CD14-positive monocyte (primary cell): ENCODE results near the gene TENM3. TPM values are rescaled to one million over a fixed set of nuclear protein-coding genes. Genes with fewer than 3 reads are reported as not detected.

Experiments
- DNase-seq, 3 donors: peaks; one replicate each; pipeline ENCODE4 v3.0.0-alpha.2; 2011 to 2022
- H2AFZ ChIP-seq: 2 replicates; pipeline ENCODE4 v1.6.0; 2012; ENCODE audit warnings: mild to moderate bottlenecking, low read depth, low read length, inconsistent platforms; ENCODE audit not compliant: insufficient read depth, poor library complexity, severe bottlenecking
- H3K27ac ChIP-seq, 2 donors: 1 replicate in 1 of 2; 2 replicates in 1 of 2; pipeline ENCODE4 v1.5.1; 2012 to 2013; ENCODE audit warnings: low read length in 2 of 2, control low read depth in 1 of 2, inconsistent platforms in 1 of 2, low read depth in 1 of 2, mild to moderate bottlenecking in 1 of 2
- H3K27me3 ChIP-seq, 2 donors: one replicate each; pipeline versions ENCODE4 v1.6.0 to v1.6.1; 2011 to 2013; ENCODE audit warnings: low read length in 2 of 2; ENCODE audit not compliant: control insufficient read depth in 2 of 2, insufficient read depth in 2 of 2
- H3K36me3 ChIP-seq, 2 donors: replicated peaks in 1 of 2; 1 replicate in 1 of 2; 2 replicates in 1 of 2; pipeline versions ENCODE4 v1.5.1 to v1.6.1; 2012 to 2013; ENCODE audit warnings: low read length in 2 of 2, control low read depth in 1 of 2, inconsistent platforms in 1 of 2, mild to moderate bottlenecking in 1 of 2; ENCODE audit not compliant: insufficient read depth in 2 of 2, control insufficient read depth in 1 of 2
- H3K4me1 ChIP-seq, 2 donors: 1 replicate in 1 of 2; 2 replicates in 1 of 2; pipeline versions ENCODE4 v1.5.1 to v1.6.1; 2012 to 2013; ENCODE audit warnings: low read length in 2 of 2, control low read depth in 1 of 2, inconsistent platforms in 1 of 2, mild to moderate bottlenecking in 1 of 2, moderate library complexity in 1 of 2; ENCODE audit not compliant: insufficient read depth in 2 of 2, control insufficient read depth in 1 of 2
- H3K4me2 ChIP-seq: replicated peaks from 2 replicates; pipeline ENCODE3; 2012; ENCODE audit warnings: low read length, moderate library complexity, mild to moderate bottlenecking; ENCODE audit not compliant: poor library complexity, severe bottlenecking; ENCODE audit errors: extremely low read depth
- H3K4me3 ChIP-seq, 3 experiments: fragments of 200-600 bp in 1 of 3; sonication (generic) in 1 of 3; replicated peaks in 1 of 3; 1 replicate in 2 of 3; 2 replicates in 1 of 3; pipeline ENCODE4 v1.5.1; 2011 to 2013; ENCODE audit warnings: low read length in 3 of 3, mild to moderate bottlenecking in 3 of 3, control low read depth in 2 of 3, low read depth in 2 of 3, inconsistent platforms in 1 of 3, moderate library complexity in 1 of 3
- H3K79me2 ChIP-seq: 2 replicates; pipeline ENCODE4 v1.6.0; 2012; ENCODE audit warnings: mild to moderate bottlenecking, control low read depth, inconsistent platforms, low read length, moderate library complexity; ENCODE audit not compliant: insufficient read depth
- H3K9ac ChIP-seq: 2 replicates; pipeline ENCODE4 v1.6.0; 2017; ENCODE audit warnings: low read length, mild to moderate bottlenecking; ENCODE audit not compliant: insufficient read depth, poor library complexity, severe bottlenecking
- H3K9me3 ChIP-seq, 2 donors: replicated peaks in 1 of 2; 1 replicate in 1 of 2; 2 replicates in 1 of 2; pipeline versions ENCODE4 v1.5.1 to v1.6.1; 2012 to 2013; ENCODE audit warnings: low read length in 2 of 2, control low read depth in 1 of 2; ENCODE audit not compliant: control insufficient read depth in 1 of 2, insufficient read depth in 1 of 2
- H4K20me1 ChIP-seq: 2 replicates; pipeline ENCODE4 v1.6.0; 2012; ENCODE audit warnings: mild to moderate bottlenecking, low read length, control low read depth, moderate library complexity; ENCODE audit not compliant: insufficient read depth
- H3K27ac Mint-ChIP-seq, 7 donors: one replicate each; pipeline ENCODE4 v1.8.0; 2020; ENCODE audit warnings: mild to moderate bottlenecking in 7 of 7, mixed read lengths in 7 of 7, moderate library complexity in 6 of 7, inconsistent platforms in 2 of 7
- H3K27me3 Mint-ChIP-seq, 3 donors: one replicate each; pipeline ENCODE4 v1.8.0; 2021 to 2022; ENCODE audit warnings: low read depth in 3 of 3, mild to moderate bottlenecking in 3 of 3, mixed read lengths in 3 of 3, moderate library complexity in 3 of 3, inconsistent platforms in 1 of 3
- H3K36me3 Mint-ChIP-seq, 2 donors: one replicate each; pipeline ENCODE4 v1.8.0; 2020; ENCODE audit warnings: mixed read lengths in 2 of 2, inconsistent platforms in 1 of 2, mild to moderate bottlenecking in 1 of 2
- H3K4me1 Mint-ChIP-seq: one replicate; pipeline ENCODE4 v1.8.0; 2020; ENCODE audit warnings: mild to moderate bottlenecking, mixed read lengths
- H3K4me3 Mint-ChIP-seq, 2 donors: one replicate each; pipeline ENCODE4 v1.8.0; 2020; ENCODE audit warnings: mild to moderate bottlenecking in 2 of 2, mixed read lengths in 2 of 2, moderate library complexity in 1 of 2
- H3K9me3 Mint-ChIP-seq, 7 donors: one replicate each; pipeline ENCODE4 v1.8.0; 2020 to 2022; ENCODE audit warnings: mixed read lengths in 7 of 7, mild to moderate bottlenecking in 6 of 7, moderate library complexity in 6 of 7, inconsistent platforms in 2 of 7
- WGBS: methylation state at CpG from one replicate; pipeline ENCODE4 v1.1.5; 2013; ENCODE audit warnings: missing lambda C conversion rate; ENCODE audit not compliant: insufficient coverage; 5-methylcytosine and 5-hydroxymethylcytosine counted together
- intact Hi-C, 2 donors: fragments of 100-400 bp; cut with micrococcal nuclease; formaldehyde crosslinking; loops; one replicate each; pipeline versions ENCODE4 v1.15.0 to v1.15.1; 2023
- polyA plus RNA-seq, 3 donors: library from polyadenylated mRNA; depleted of rRNA in 1 of 3; unstranded in 2 of 3; stranded (reverse) in 1 of 3; fragments of 300-500 nt in 2 of 3; fragments of >200 nt in 1 of 3; fragmentation: Illumina TruSeq in 2 of 3; gene quantifications; 1 replicate in 2 of 3; 2 replicates in 1 of 3; pipeline ENCODE4 v1.2.3, GENCODE V29; 2012 to 2021
- TF ChIP-seq, protein P1 (sequence below): fragments of 200-600 bp; IDR thresholded peaks from one replicate; pipeline ENCODE4 v1.8.0; 2022; ENCODE audit warnings: antibody characterized with exemption, mild to moderate bottlenecking

TENM3 gene
- polyA plus RNA-seq, 3 donors = not detected

DNA sequence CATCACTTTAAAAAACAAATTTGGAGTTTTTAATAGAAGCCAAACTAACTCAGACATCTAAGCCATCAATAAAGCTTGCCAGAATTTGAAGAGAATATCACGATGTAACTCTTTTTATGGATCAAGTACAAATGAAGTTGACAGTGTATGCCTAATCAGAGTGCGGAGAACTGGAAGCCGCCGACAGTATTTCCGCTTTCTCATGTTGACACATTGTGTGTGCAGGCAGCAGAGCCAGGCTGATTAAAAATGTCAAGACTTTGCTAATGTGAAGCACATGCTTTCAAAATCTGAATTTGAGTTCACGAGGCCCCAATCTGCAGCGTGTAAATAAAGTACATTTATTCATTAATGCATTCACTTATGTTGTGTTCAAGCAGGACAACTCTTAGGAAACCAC is 161.2 kb downstream of the TENM3 start:
- H3K27me3 Mint-ChIP-seq = peaks cover 0 to 2% (median 0%) of the 10 kb centered on the region in 3 donors
- Histone ChIP-seq H3K36me3 (no peaks in the 10 kb centered on the region), H2AFZ (no peak overlapping the region), H4K20me1 (no peaks in the 10 kb centered on the region), H3K4me3 (no peak overlapping the region), H3K4me2 (no peak overlapping the region), H3K27me3 (no peaks in the 10 kb centered on the region), H3K4me1 (no peaks in the 10 kb centered on the region), H3K79me2 (no peaks in the 10 kb centered on the region), H3K9me3 (no peaks in the 10 kb centered on the region), H3K9ac (no peak overlapping the region), H3K27ac (no peak overlapping the region)
- TF ChIP-seq, protein P1, sequence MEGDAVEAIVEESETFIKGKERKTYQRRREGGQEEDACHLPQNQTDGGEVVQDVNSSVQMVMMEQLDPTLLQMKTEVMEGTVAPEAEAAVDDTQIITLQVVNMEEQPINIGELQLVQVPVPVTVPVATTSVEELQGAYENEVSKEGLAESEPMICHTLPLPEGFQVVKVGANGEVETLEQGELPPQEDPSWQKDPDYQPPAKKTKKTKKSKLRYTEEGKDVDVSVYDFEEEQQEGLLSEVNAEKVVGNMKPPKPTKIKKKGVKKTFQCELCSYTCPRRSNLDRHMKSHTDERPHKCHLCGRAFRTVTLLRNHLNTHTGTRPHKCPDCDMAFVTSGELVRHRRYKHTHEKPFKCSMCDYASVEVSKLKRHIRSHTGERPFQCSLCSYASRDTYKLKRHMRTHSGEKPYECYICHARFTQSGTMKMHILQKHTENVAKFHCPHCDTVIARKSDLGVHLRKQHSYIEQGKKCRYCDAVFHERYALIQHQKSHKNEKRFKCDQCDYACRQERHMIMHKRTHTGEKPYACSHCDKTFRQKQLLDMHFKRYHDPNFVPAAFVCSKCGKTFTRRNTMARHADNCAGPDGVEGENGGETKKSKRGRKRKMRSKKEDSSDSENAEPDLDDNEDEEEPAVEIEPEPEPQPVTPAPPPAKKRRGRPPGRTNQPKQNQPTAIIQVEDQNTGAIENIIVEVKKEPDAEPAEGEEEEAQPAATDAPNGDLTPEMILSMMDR = no peak
- H3K4me3 Mint-ChIP-seq = no peak overlapping the region
- H3K4me1 Mint-ChIP-seq = no peaks in the 10 kb centered on the region
- H3K27ac Mint-ChIP-seq = no peak overlapping the region
- DNase-seq = no peak
- 100% methylated on average over 6 of the region's 7 CpGs for WGBS
- H3K9me3 Mint-ChIP-seq = peaks cover 0 to 3% (median 0%) of the 10 kb centered on the region in 7 donors
- no peaks in the 10 kb centered on the region for H3K36me3 Mint-ChIP-seq
- intact Hi-C loops = no loop called here

DNA sequence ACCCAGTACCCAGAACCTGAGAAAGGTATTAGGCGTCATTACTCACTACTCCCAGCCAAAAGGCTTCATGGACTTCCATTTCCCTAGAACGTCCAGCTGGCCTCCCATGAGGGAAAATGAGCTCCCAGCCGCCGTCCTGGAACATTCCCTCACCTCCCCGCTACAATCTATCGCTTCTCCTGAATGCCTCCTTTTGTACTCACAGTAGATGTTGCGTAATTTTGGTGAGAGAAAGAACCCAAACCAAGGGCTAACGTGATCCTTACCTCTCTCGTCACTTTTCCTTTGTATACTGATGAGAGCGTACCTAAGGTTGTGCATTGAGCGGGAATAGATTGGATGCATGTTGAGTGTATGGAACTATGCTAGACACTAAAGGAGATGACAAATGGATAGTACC is 161.9 kb downstream of the TENM3 start:
- Histone ChIP-seq H3K4me1 (no peaks in the 10 kb centered on the region), H4K20me1 (no peaks in the 10 kb centered on the region), H3K36me3 (no peaks in the 10 kb centered on the region), H3K4me3 (no peak overlapping the region), H2AFZ (no peak overlapping the region), H3K79me2 (no peaks in the 10 kb centered on the region), H3K9ac (no peak overlapping the region), H3K4me2 (no peak overlapping the region), H3K9me3 (peaks cover 0 to under 1% of the 10 kb centered on the region in 2 donors), H3K27ac (no peak overlapping the region), H3K27me3 (no peaks in the 10 kb centered on the region)
- TF ChIP-seq, protein P1 = no peak
- Mint-ChIP-seq H3K27ac (no peak overlapping the region), H3K27me3 (peaks cover 0 to 2% (median 0%) of the 10 kb centered on the region in 3 donors), H3K36me3 (no peaks in the 10 kb centered on the region), H3K4me1 (no peaks in the 10 kb centered on the region), H3K4me3 (no peak overlapping the region), H3K9me3 (peaks cover 0 to 5% (median 3%) of the 10 kb centered on the region in 7 donors)
- intact Hi-C loops = no loop called here
- no peak for DNase-seq
- 80% methylated on average over 5 of the region's 11 CpGs for WGBS
